Chondrocyte (in vitro differentiated cells): ENCODE results near the gene OR6J1. TPM values are rescaled to one million over a fixed set of nuclear protein-coding genes. Genes with fewer than 3 reads are reported as not detected.
A peak's percentile ranks its signal among the peaks of the same experiment; 100 is the strongest.
"Not testable (repeated sequence)": the region's sequence is repeated elsewhere in the genome, so short reads cannot be mapped to it uniquely, and the experiment has no call there.

Experiments
- DNase-seq: peaks from one replicate; pipeline ENCODE4 v3.0.0; 2021; ENCODE audit warnings: mixed read lengths, low spot score
- H3K27ac Mint-ChIP-seq: one replicate; pipeline ENCODE4 v1.8.0; 2021; ENCODE audit warnings: mild to moderate bottlenecking, moderate library complexity, mixed read lengths; ENCODE audit not compliant: unreplicated experiment
- H3K27me3 Mint-ChIP-seq: 2 replicates; pipeline ENCODE4 v1.8.0; 2021; ENCODE audit warnings: low read depth, mixed read lengths
- H3K36me3 Mint-ChIP-seq: 2 replicates; pipeline ENCODE4 v1.8.0; 2021; ENCODE audit warnings: low read depth, mixed read lengths
- H3K4me1 Mint-ChIP-seq: 2 replicates; pipeline ENCODE4 v1.8.0; 2021; ENCODE audit warnings: low read depth, mild to moderate bottlenecking, mixed read lengths
- H3K4me3 Mint-ChIP-seq: one replicate; pipeline ENCODE4 v1.8.0; 2021; ENCODE audit warnings: mild to moderate bottlenecking, moderate library complexity, mixed read lengths; ENCODE audit not compliant: unreplicated experiment
- H3K9me3 Mint-ChIP-seq: 2 replicates; pipeline ENCODE4 v1.8.0; 2021; ENCODE audit warnings: low read depth, mixed read lengths
- total RNA-seq: library from RNA; stranded (reverse); gene quantifications from 3 replicates; pipeline ENCODE4 v1.2.1, GENCODE V29; 2021
- TF ChIP-seq, protein P1 (sequence below): fragments of 200-600 bp; sonication (generic); IDR thresholded peaks from 2 replicates; pipeline ENCODE4 v1.5.0; 2021; ENCODE audit warnings: antibody characterized with exemption, mild to moderate bottlenecking, moderate library complexity

Gene OR6J1
- total RNA-seq, 1 donor from 2014 or later: not detected

DNA sequence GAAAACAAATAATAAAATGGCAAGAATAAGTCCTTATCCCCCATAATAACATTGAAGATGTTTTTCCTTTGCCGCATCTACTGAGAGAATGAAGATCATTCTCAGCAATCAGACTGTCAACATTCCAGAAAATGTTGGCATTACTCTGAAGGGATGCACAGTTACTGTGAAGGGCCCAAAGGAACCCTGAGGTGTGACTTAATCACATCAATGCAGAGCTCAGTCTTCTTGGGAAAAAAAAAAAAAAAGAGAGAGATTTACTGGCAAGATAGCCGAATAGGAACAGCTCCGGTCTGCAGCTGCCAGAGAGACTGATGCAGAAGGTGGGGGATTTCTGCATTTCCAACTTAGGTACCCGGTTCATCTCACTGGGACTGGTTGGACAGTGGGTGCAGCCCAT, 41.3 kb upstream of the OR6J1 start:
- H3K27ac Mint-ChIP-seq: no peak overlapping the region
- no peak overlapping the region for H3K4me3 Mint-ChIP-seq
- TF ChIP-seq, protein P1, sequence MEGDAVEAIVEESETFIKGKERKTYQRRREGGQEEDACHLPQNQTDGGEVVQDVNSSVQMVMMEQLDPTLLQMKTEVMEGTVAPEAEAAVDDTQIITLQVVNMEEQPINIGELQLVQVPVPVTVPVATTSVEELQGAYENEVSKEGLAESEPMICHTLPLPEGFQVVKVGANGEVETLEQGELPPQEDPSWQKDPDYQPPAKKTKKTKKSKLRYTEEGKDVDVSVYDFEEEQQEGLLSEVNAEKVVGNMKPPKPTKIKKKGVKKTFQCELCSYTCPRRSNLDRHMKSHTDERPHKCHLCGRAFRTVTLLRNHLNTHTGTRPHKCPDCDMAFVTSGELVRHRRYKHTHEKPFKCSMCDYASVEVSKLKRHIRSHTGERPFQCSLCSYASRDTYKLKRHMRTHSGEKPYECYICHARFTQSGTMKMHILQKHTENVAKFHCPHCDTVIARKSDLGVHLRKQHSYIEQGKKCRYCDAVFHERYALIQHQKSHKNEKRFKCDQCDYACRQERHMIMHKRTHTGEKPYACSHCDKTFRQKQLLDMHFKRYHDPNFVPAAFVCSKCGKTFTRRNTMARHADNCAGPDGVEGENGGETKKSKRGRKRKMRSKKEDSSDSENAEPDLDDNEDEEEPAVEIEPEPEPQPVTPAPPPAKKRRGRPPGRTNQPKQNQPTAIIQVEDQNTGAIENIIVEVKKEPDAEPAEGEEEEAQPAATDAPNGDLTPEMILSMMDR: no peak
- peaks cover 11% of the 10 kb centered on the region for H3K9me3 Mint-ChIP-seq
- no peaks in the 10 kb centered on the region for H3K27me3 Mint-ChIP-seq
- peaks cover 4% of the 10 kb centered on the region for H3K36me3 Mint-ChIP-seq
- peaks cover 26% of the 10 kb centered on the region for H3K4me1 Mint-ChIP-seq
- DNase-seq: no peak

DNA sequence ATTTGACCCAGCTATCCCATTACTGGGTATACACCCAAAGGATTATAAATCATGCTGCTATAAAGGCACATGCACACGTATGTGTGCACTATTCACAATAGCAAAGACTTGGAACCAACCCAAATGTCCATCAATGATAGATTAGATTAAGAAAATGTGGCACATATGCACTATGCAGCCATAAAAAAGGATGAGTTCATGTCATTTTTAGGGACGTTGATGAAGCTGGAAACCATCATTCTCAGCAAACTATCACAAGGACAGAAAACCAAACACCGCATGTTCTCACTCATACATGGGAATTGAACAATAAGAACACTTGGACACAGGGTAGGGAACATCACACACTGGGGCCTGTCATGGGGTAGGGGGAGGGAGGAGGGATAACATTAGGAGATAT, 39.3 kb upstream of the OR6J1 start:
- not testable (repeated sequence) for DNase-seq, H3K27me3 Mint-ChIP-seq, H3K36me3 Mint-ChIP-seq, H3K4me3 Mint-ChIP-seq, H3K9me3 Mint-ChIP-seq, H3K27ac Mint-ChIP-seq
- H3K4me1 Mint-ChIP-seq: peaks cover 14% of the 10 kb centered on the region

DNA sequence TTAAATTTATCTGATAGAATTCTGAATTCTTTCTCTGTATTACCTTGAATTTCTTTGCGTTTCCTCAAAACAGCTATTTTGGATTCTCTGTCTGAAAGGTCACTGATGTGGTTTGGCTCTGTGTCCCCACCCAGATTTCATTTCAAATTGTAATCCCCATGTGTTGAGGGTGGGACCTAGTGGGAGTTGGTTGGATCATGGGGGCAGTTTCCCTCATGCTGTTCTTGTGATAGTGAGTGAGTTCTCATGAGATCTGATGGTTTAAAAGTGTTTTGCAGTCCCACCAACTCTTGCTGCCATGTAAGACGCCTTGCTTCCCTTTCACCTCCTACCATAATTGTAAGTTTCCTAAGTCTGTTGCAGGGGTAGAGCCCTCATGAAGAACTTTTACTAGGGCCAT, 34.1 kb upstream of the OR6J1 start:
- Mint-ChIP-seq H3K27me3 (no peaks in the 10 kb centered on the region), H3K36me3 (peaks cover 3% of the 10 kb centered on the region)

DNA sequence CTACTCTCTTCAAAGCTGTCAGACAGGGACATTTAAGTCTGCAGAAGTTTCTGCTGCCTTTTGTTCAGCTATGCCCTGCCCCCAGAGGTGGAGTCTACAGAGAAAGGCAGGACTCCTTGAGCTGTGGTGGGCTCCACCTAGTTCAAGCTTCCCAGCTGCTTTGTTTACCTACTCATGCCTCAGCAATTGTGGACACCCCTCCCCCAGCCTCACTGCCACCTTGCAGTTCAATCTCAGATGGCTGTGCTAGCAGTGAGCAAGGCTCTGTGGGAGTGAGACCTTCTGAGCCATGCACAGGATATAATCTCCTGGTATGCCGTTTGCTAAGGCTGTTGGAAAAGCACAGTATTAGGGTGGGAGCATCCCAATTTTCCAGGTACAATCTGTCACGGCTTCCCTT, 33.4 kb upstream of the OR6J1 start:
- peaks cover 14% of the 10 kb centered on the region for H3K9me3 Mint-ChIP-seq
- not testable (repeated sequence) for DNase-seq, H3K27me3 Mint-ChIP-seq, H3K27ac Mint-ChIP-seq, H3K36me3 Mint-ChIP-seq, H3K4me3 Mint-ChIP-seq, H3K4me1 Mint-ChIP-seq

More for the DNA sequence above, 34.1 kb upstream of the OR6J1 start:
- H3K4me1 Mint-ChIP-seq: no peaks in the 10 kb centered on the region
- H3K27ac Mint-ChIP-seq: no peak overlapping the region
- H3K4me3 Mint-ChIP-seq: no peak overlapping the region
- DNase-seq: no peak
- TF ChIP-seq, protein P1: no peak
- peaks cover 8% of the 10 kb centered on the region for H3K9me3 Mint-ChIP-seq

DNA sequence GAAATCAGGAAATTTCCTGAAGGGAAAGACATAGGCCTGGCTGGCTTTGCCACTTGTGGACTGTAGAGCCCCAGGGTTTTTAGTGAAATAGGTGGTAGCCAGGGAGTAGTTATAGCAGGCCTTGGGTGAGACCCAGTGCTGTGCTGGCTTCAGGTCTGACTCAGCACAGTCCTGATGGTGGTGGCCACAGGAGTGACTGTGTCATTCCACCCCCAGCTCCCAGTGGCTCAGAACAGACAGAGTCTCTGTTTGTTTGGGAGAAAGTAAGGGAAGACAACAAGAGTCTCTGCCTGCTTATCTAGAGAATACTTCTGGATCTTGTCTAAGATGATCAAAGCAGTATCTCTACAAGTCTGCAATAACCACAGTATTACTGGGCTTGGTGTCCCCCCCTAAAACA, 27.5 kb upstream of the OR6J1 start:
- H3K4me3 Mint-ChIP-seq: no peak overlapping the region

DNA sequence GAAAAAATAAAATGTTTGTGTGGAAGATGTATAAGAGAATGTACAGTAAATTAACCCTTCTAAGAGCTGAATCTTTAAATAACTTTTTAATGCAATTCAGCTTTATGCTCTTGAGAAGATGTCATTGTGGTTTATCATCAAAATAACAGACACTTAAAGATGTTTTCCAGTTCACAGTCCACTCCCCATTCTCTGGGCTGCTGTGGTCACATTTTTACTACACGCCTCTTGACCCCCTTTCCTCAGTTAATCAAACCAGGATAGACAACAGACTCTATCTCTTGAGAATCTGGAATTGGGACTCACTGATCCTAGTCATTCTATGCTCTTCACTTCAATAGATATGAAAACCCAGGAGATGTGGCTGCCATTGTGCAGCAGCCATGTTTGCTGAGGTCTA, 24.7 kb upstream of the OR6J1 start:
- H3K27me3 Mint-ChIP-seq: no peaks in the 10 kb centered on the region
- H3K4me1 Mint-ChIP-seq: peaks cover 48% of the 10 kb centered on the region
- peaks cover 5% of the 10 kb centered on the region for H3K36me3 Mint-ChIP-seq
- peaks cover 13% of the 10 kb centered on the region for H3K9me3 Mint-ChIP-seq
- TF ChIP-seq, protein P1: no peak
- peak overlapping the region; percentile 96 for H3K27ac Mint-ChIP-seq
- no peak overlapping the region for H3K4me3 Mint-ChIP-seq
- DNase-seq: no peak

More for the DNA sequence above, 27.5 kb upstream of the OR6J1 start:
- no peak for DNase-seq
- Mint-ChIP-seq H3K4me1 (peaks cover 40% of the 10 kb centered on the region), H3K27ac (no peak overlapping the region), H3K27me3 (no peaks in the 10 kb centered on the region), H3K9me3 (peaks cover 13% of the 10 kb centered on the region), H3K36me3 (peaks cover 5% of the 10 kb centered on the region)
- TF ChIP-seq, protein P1: no peak
